HPDE6-E6E7 (cell line): ENCODE measurements around the gene SLC38A5.

Experiments used
- DNase-seq: peaks from one replicate; pipeline ENCODE4 v3.0.0; 2011; ENCODE audit warnings: missing footprints; ENCODE audit errors: extremely low spot score

Gene SLC38A5

GRCh38 chrX:48491809-48492208 is 21.7 kb upstream of the SLC38A5 start:
- DNase-seq: no peak

GRCh38 chrX:48490661-48491060 is 20.6 kb upstream of the SLC38A5 start:
- no peak for DNase-seq

GRCh38 chrX:48489892-48490291 is 19.8 kb upstream of the SLC38A5 start:
- no peak for DNase-seq

GRCh38 chrX:48489296-48489695 is 19.2 kb upstream of the SLC38A5 start:
- no peak for DNase-seq

GRCh38 chrX:48488034-48488433 is 18.0 kb upstream of the SLC38A5 start:
- DNase-seq: no peak

GRCh38 chrX:48487362-48487798 is 17.3 kb upstream of the SLC38A5 start:
- DNase-seq: no peak

- DNase-seq: no peak
Observed at GRCh38 chrX:48482526-48482925, 12.5 kb upstream of the SLC38A5 start.

- DNase-seq: no peak
Observed at GRCh38 chrX:48480583-48480982, 10.5 kb upstream of the SLC38A5 start.

- DNase-seq: no peak
Observed at GRCh38 chrX:48480142-48480541, 10.1 kb upstream of the SLC38A5 start.

- DNase-seq: no peak
Observed at GRCh38 chrX:48478806-48479205, 8.7 kb upstream of the SLC38A5 start.

- no peak for DNase-seq
Observed at GRCh38 chrX:48477960-48478755, 8.1 kb upstream of the SLC38A5 start.

GRCh38 chrX:48476919-48477318 is 6.9 kb upstream of the SLC38A5 start:
- DNase-seq: no peak

- DNase-seq: peak; percentile 69
Observed at GRCh38 chrX:48475774-48476577, 5.9 kb upstream of the SLC38A5 start, which contains the start of gene FTSJ1. TSS of gene FTSJ1 (plus strand) at chrX:48476199. CDS start at chrX:48478048, 1,849 bp downstream.

GRCh38 chrX:48475296-48475695 is 5.2 kb upstream of the SLC38A5 start:
- no peak for DNase-seq

GRCh38 chrX:48474581-48474980 is 4.5 kb upstream of the SLC38A5 start:
- no peak for DNase-seq

GRCh38 chrX:48474127-48474526 is 4.1 kb upstream of the SLC38A5 start:
- DNase-seq: no peak

- no peak for DNase-seq
Observed at GRCh38 chrX:48473704-48473990, 3.6 kb upstream of the SLC38A5 start.

- DNase-seq: no peak
Observed at GRCh38 chrX:48472851-48473703, 3.0 kb upstream of the SLC38A5 start.

- no peak for DNase-seq
Observed at GRCh38 chrX:48472225-48472624, 2.2 kb upstream of the SLC38A5 start.

GRCh38 chrX:48471504-48471903 is 1.4 kb upstream of the SLC38A5 start:
- DNase-seq: no peak

- DNase-seq: no peak
Observed at GRCh38 chrX:48470833-48471118, 716 bp upstream of the SLC38A5 start.
